Measurements from ENCODE around the gene IQCN.

IQCN gene

DNA sequence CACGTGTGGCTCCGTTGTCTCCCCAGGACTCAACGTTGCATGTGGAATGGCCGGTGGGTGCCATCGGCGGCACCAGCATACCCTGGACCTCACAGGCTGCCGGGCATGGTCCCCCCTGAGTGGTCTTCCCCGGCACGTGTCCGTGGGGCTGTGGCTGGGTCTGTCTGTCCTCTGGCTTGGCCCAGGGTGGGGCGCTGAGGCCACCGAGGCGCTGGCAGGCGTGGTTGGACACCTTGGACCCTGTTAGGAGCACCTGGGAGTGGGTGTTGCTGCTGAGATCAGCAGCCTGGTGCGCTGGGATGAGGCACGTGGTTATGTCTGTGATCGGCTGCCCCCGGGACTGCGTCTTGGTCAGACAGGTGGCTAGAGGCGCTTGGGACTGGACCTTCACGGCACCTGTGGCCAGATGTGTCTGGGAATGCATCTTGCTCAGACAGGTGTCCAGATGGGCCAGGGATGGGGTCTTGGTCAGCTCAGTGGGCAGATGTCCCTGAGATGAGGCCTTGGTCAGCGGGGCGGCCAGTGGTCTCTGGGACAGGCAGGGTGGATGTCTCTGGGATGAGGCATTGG, 9.2 kb downstream of the IQCN start:
- no peak for DNase-seq (ENCODE audit: low read depth in 2 of 2)

DNA sequence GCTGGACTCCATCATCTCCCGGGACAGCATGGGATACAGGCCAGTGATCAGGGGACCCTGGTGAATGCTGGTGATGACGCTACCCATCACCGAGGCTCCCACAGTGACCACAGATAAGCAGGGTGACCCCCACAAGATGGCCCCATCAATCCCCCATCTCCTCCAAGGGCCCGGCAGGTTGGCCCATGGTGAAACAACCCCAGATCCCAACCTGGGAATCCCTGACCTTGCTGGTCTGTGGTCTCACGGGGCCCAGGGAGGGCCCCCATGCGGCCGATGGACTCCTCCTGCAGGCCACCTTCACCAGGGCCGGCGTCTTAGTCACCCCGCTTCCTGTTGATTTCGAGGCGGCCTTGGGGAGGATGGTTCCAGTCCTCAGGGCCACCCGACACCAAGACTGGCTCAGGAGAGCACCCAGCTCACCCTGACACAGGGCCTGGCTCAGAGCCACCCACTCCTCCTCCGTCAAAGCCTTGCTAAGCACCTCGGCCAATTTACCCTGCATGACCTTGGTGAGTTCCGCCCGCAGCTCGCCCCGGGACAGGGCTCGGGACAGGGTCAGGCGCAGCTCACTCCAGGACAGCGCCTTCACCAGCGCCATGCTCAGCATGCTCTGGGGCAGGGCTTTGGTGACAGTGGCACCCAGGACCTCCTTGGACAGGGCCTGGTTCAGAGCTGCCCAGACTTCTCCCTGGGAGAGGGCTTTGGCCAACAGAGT, 10.0 kb downstream of the IQCN start:
- no peak for DNase-seq (ENCODE audit: low read depth in 2 of 2)

DNA sequence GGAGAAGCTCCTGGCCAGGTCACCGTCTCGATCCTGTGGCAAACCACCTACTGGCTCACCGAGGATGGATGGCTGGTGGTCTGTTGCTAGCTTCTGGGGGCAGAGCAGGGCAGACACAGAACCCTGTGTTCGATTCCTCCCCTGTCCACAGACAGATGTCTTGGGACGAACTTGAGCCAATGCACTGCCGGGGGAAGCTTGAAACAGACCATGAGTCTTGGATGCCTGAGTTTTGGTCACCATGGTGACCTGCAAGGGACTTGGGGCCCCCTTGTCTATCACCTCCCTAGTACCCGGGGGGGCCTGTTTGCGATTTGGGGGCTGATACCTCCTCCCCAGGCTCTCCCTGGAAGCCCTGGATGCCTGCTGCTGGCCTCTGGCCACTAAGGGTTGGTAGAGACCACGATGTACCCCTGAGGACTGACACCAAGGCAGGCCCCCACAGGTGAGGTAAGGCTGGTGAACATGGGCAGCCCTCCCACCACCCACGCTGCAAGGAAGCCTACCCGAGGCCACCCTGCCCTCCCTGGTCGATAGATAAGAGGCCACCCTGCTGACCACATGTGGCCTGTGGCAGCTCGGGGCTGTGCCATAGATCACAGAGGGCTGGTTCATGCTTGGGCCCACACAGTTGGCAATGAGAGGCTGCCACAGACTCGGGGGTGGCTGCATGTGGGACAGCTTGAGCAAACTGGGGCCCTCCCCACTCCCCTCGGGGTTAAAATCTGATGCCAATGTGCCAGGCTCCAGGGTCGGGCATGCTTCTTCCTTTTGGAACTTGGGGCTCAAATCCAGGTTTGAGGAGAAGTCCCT, 10.7 kb downstream of the IQCN start:
- no peak for DNase-seq (ENCODE audit: low read depth in 2 of 2)

DNA sequence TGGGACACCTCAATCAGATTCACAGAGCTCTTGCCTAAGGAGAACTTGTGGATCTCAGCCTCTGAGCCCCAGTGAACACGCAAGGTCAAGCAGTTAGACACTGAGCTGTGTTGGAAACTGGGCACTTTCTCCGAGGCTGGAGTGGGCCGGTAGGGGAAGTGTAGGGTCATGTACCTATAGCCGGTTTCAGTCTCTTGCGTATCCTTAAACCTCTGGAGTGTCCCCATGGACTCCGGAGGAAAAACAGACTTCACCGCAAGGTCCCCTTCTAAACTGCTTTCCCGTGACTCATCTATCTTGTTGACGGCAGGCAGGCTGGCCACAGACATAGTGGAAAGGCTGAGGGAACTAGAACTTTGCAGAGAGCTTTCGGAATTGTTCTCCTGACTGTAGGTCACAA, 11.3 kb downstream of the IQCN start:
- no peak for DNase-seq (ENCODE audit: low read depth in 2 of 2)

DNA sequence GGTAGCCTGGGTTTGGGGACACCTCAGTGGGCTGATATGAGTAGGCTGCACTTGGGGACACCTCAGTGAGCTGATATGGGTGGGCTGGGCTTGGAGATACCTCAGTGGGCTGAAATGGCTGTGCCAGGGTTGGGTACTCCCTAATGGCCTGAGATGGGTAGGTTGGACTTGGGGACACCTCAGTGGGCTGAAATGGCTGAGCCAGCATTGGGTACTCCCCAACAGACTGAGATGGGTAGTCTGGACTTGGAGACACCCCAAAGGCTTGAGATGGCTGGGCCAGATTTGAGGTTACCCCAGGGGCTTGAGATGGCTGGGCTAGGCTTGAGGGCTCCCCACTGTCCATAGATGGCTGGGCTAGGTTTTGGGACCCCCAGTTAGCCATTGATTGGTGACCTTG, 12.1 kb downstream of the IQCN start:
- no peak for DNase-seq (ENCODE audit: low read depth in 2 of 2)

DNA sequence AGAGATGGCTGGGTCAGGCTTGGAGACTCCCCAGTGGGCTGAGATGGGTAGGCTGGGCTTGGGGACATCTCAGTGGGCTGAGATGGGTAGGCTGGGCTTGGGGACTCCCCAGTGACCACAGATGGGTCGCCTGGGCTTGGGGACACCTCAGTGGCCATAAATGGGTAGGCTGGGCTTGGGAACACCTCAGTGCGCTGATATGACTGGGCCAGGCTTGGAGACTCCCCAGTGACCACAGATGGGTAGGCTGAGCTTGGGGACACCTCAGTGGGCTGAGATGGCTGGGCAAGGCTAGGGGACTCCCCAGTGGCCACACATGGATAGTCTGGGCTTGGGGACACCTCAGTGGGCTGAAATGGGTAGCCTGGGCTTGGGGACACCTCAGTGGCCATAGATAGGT, 12.8 kb downstream of the IQCN start:
- DNase-seq (ENCODE audit: low read depth in 2 of 2) = no peak

DNA sequence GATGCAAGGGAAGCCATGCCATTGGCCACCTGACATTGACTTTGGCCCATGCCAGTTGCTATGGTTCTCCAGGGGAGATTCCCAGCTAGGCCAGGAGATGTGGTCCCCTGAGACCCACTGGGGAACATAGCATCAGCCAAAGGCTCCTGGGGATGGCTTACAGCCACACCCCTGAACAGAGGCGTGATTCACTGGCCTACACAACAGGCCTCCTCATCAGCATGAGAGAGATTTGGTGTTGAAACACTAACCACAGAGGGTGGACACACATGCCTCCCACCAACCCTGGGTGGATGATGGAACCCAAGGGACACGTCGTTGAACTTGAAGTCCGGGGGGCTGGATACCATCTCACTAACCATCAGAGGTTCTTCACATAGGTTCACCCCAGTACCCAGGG, 14.4 kb downstream of the IQCN start:
- DNase-seq (ENCODE audit: low read depth in 2 of 2) = no peak

DNA sequence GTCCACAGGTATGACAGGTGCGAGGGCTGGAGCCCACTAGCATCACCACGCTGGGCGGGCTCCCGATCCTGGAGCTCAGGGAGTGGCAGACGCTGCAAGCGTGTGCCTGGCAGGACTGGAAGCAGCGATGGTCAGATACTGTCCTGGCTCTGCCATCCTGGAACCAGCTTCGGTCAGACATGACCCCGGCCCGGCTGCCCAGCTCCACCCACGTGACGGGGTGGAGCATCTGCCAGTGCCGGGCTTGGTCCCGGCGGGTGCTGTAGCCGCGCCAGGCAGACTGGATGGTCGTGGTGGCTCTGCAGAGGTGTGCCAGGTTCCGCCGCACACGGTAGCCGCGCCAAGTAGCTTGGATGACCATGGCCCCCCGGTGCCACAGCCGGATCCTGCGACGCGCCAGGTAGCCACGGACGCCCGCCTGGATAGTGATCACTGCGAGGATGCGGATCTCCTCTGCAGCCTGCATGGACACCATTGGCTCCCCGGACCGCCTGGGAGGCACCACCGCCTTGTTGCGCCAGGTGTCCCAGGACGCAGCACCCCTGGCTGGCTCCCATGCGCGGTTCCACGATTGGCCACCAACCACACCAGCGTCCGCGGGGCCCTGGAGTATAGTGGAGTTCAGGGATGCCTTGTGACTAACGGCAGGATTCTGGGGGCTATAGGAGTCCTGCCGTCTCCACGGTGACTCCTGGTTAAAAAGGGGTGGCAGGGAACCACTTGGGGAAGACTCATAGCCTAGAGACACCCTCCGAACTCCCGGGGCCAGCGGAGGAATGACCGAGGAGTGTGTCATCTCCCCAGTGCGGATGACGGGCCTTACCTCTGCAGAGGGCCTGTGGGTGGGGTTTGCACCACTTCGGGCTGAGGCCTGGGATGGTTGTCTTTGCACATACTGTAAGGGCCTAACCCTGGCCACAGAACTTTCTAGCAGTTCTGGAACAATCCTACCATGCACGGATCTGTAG, 16.5 kb downstream of the IQCN start:
- DNase-seq (ENCODE audit: low read depth in 2 of 2) = no peak

DNA sequence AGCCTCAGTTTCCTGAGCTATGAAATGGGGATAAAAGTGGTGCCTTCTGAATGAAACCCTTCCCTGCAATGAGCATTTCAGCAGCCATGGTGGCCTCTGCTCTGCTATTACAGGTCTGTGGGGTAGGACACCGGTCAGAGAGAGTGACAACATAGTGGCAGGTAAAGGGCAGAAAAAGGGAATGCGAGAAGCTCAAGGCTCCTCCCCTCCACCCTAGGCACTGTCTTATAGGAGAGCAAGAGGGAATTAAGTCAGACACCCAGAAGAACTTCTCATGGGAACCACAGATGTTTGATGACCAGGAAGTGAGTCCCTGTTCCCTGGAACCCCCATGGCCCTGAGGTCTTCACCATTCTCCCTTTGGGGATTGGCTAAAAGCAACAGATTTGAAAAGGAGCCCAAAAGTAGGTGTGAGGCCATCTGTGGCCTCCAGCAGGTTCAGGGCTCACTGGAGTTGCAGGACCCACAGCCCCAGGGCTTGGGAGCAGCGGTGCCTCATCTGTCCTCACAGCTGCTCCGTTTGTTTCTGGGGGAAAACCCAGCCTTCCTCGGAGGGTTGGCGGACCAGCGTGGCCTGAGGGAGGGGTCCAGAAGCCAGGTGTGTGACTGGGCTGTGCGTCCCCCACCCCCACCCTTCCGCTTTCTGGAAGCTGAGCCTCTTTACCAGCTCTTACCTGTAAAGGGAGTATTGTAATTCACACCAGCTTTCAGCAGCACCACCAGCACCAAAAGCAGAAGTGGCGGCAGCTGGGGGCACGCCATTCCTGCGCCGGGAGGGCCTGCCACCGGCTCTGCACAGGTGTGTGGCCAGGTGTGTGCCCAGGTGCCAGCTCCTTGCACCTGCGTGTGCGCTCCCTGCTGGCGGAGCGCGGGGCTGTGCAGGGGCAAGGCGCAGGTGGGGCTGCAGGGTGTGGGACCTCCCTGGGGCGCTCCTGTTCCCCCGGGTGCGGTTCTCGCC, 19.4 kb downstream of the IQCN start:
- DNase-seq (ENCODE audit: low read depth in 2 of 2) = no peak

DNA sequence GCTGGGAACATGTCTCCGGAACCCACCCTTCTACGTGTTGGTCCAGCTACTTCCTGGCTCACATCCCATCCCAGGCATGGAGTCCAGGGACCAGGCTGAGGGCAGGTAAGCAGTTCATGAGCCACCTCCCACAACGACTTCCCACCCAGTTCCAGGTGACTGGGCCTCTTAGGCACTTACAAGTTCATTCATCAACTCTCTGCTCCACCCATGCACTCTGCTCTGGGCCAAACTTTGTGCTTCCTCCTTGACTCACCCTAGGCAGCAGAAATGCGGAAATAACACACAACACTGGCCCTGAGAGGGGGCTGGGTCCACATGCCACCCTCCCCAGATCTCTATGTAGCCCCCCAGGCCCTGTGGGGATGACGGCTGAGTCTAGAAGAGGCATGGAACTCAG, 20.5 kb downstream of the IQCN start:
- no peak for DNase-seq (ENCODE audit: low read depth in 2 of 2)

DNA sequence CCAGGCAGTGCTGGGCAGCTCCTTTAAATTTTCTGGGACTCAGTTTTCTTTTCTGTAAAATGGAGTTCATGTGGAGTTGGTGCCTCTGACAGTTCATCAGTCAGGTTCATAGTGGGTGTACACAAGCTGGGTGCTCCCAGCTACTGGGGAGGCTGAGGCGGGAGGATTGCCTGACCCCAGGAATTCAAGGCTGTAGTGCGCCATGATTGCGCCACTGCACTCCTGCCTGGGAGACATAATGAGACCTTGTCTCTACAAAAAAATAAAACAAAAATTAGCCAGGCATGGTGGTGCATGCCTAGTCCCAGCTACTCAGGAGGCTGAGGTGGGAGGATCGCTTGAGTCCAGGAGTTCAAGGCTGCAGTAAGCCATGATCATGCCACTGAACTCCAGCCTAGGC, 21.1 kb downstream of the IQCN start:
- no peak for DNase-seq (ENCODE audit: low read depth in 2 of 2)

DNA sequence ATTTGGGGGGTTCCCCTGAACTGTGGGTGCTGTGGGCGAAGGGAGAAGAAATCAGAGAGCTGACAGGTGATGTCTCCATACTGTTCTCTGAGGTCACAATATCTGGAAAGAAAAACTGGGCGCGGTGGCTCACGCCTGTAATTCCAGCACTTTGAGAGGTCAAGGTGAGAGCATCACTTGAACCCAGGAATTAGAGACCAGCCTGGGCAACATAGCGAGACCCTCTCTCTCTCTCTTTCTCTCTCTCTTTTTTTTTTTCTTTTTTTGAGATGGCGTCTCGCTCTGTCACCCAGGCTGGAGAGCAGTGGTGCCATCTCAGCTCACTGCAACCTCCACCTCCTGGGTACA, 21.9 kb downstream of the IQCN start:
- no peak for DNase-seq (ENCODE audit: low read depth in 2 of 2)

DNA sequence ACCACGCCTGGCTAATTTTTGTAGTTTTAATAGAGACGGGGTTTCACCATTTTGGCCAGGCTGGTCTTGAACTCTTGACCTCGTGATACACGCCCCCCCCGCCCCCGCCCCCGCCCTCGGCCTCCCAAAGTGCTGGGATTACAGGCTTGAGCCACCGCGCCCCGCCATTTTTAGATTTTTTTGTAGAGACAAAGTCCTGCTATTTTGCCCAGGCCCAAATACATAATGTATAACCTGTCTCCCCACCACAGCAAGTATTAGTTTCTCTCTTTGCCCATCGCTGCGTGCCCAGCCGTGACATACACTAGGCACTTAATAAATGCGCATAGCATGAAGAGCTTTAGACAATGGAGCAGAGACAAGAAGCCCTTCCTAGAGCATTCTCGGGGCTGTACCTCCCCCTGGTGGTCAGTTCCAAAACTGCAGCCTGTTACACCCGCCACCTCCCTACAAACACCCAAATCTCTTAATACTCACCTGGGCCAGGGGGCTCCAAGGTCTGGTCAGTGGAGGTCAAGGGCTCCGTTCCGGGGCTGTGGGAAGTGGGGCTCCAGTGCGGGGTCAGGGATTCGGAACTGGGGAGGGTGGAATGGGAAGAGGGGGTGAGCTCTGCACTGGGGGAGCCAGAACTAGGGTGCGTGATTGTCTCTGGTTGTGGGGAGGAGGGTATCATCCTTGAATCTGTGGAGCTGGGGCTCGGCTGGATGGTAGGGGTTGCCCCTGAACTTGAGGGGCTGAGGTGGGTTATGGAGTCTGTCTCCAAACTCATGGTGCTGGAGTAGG, 22.5 kb downstream of the IQCN start:
- DNase-seq (ENCODE audit: low read depth in 2 of 2) = peak; percentile 75

DNA sequence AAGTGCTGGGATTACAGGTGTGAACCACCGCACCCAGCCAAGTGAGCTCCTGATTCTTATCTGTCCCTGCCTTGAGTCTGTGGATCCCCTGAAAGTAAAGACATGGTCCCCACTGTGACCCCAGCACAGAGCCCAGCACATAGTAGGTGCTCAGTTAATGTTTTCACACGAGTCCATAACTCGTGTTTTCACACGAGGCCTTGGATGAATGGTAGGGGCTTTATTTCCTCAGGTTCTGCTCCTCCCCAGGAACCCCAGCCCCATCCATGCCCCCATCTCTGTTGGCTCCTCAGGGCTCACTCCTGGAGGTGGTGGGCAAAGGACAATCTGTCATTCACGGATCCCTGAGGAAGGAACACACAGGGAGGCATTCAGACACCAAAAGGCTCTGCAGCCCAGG, 24.4 kb downstream of the IQCN start:
- no peak for DNase-seq (ENCODE audit: low read depth in 2 of 2)

DNA sequence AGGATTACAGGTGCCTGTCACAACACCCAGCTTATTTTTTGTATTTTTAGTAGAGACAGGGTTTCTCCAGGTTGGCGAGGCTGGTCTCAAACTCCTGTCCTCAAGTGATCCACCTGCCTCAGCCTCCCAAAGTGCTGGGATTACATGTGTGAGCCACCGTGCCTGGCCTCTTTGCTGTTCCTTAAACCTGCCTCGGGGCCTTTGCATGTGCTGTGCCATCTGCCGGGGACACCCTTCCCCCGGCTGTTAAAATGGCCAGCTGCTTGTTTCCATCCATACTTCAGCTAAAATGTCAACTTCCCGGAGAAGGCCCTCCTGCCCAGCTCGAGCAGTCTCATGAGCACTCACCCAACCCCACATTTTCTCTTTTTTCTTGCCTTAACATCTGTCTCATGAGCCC, 29.0 kb downstream of the IQCN start:
- no peak for DNase-seq (ENCODE audit: low read depth in 2 of 2)

DNA sequence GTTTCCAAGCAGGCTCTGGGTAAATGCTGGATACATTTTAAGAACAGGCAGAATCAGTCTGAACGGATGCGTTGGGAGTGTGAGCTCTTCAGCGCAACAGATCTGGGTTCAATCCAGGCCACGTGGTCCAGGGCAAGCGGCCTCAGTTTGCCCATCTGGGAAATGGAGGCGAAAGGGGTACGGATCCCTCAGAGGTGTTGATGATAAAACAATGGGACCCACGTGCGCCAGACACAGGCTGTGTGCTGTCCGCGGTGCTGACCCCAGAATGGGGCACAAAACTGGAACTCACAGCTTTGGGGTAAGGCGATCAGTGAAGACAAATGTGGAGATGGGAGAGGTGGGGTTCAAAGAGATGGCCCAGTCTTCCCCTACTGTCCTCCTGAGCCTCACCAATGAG, 34.9 kb downstream of the IQCN start:
- no peak for DNase-seq (ENCODE audit: low read depth in 2 of 2)

DNA sequence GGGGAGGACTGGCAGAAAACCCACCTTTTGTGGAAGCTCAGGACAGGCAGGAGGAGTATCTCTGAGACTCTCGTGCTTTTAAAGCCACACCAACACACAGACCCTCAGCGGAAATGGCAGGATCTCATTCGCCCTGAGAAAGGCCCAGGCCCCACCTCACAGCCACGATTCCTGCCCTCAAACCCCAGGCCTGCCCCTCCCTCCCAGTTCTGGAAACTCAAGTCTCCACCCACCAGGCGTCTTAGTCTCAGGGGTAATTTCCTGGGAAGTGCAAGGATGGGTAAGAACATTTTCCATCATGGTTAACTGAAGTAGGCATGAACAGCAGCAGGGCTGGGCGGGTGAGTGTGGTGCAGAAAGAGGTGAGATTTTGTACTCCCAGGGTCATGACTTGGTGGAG, 40.1 kb downstream of the IQCN start:
- DNase-seq (ENCODE audit: low read depth in 2 of 2) = no peak

DNA sequence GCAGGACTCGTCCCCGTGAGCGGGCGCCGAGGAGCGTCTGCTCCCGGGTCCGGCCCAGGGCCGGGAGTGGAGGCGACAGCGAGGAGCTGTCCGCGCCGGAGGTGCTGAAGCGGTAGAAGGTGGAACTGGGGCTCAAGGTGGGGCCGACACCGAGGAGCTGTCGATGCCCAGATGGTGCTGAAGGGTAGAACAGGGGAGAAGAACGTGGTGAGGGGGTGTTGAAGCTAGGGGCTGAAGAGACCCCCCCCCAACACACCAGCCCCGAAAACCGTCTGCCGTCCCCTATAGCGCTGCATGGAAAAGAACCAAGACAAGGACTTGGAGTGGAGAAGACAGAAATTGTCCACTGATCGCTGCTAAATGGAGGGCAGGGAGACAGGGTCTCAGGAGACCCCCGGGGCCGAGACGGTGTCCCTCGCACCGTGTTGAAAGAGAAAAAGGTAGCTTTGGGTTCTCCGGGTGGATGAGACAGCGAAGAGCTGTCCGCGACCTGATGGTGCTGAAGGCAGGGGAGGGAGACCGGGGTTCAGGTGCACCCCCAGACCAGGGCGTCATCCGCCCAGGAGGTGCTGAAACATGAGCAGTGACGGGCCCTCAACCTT, 40.9 kb downstream of the IQCN start:
- peak; percentile 13 to 35 for DNase-seq (ENCODE audit: low read depth in 2 of 2)

DNA sequence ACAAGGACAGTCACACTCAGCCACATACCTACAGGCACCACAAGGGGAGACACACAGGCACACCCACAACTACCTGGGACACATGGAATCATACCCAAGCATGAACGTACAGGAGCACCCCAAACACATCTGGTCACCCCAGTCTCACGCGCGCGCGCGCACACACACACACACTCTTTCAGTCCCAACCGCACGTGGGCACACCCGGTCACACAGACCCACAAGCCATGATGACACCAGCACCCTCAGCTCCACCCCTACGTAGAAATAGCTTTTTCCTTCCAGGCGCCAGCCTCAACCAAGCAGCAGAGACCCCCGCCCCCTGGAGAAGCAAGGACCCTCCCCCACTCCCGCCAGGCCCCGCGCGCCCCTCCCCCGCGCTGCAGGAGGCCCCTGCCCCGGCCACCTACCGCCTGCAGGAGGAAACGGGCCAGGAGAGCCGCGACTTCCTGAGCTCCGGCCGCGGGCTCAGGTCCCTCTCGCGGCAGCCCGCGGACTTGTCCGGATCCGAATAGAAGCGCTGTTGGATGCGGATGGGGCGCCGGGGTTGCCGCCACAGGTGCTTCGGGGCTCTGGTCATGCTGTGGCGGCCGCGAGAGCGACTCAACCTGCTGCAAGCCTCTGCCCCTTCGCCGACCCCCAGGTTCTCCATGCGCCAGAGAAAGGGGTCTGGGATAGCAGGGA, 41.6 kb downstream of the IQCN start:
- no peak for DNase-seq (ENCODE audit: low read depth in 2 of 2)

All from activated CD4-positive, alpha-beta T cell treated with anti-CD3 and anti-CD28 coated beads for 24 hours (primary cell).